GM23248 (cell line): ENCODE data around the gene SLC3A2.
"Not testable (repeated sequence)": the region's sequence is repeated elsewhere in the genome, so short reads cannot be mapped to it uniquely, and the experiment has no call there.

Source experiments
- EZH2 ChIP-seq: fragments of 200-600 bp; sonication (generic); IDR thresholded peaks from 2 replicates; pipeline ENCODE4 v1.6.1; 2018; ENCODE audit warnings: antibody characterized with exemption, mild to moderate bottlenecking; ENCODE audit not compliant: insufficient read depth, poor library complexity, severe bottlenecking
- EZH2phosphoT487 ChIP-seq: fragments of 200-600 bp; sonication (generic); IDR thresholded peaks from 2 replicates; pipeline ENCODE4 v1.6.1; 2018; ENCODE audit warnings: antibody characterized with exemption, moderate library complexity, mild to moderate bottlenecking, low read depth; ENCODE audit not compliant: insufficient read depth

- TF ChIP-seq EZH2phosphoT487, EZH2: not testable (repeated sequence)
Observed at GRCh38 chr11:62937528-62937927, 56.8 kb downstream of the SLC3A2 start.
